T1000 (cell line): ENCODE results near the gene C10orf105.

Experiments used
- DNase-seq: peaks from one replicate; lab custom pipeline; 2025; ENCODE audit warnings: mixed read lengths; lab: John Stamatoyannopoulos, UW

The C10orf105 gene

GRCh38 chr10:71751515-71752224, 32.1 kb upstream of the C10orf105 start:
- no peak for DNase-seq

GRCh38 chr10:71750986-71751385, 31.4 kb upstream of the C10orf105 start:
- no peak for DNase-seq

GRCh38 chr10:71750124-71750841, 30.7 kb upstream of the C10orf105 start:
- DNase-seq = no peak

- DNase-seq = no peak
These were observed 29.8 kb upstream of the C10orf105 start for GRCh38 chr10:71749396-71749795.

GRCh38 chr10:71748671-71749191, 29.2 kb upstream of the C10orf105 start:
- DNase-seq = no peak

- no peak for DNase-seq
These were observed 28.3 kb upstream of the C10orf105 start for GRCh38 chr10:71747551-71748523.

- no peak for DNase-seq
These were observed 27.5 kb upstream of the C10orf105 start for GRCh38 chr10:71747039-71747531.

GRCh38 chr10:71746344-71747037, 26.9 kb upstream of the C10orf105 start:
- no peak for DNase-seq

- DNase-seq = no peak
These were observed 26.2 kb upstream of the C10orf105 start for GRCh38 chr10:71745664-71746250.

GRCh38 chr10:71744897-71745663, 25.5 kb upstream of the C10orf105 start:
- DNase-seq = no peak

- DNase-seq = no peak
These were observed 24.3 kb upstream of the C10orf105 start for GRCh38 chr10:71743866-71744265.

GRCh38 chr10:71743089-71743838, 23.7 kb upstream of the C10orf105 start:
- DNase-seq = no peak

GRCh38 chr10:71742301-71743088, 22.9 kb upstream of the C10orf105 start:
- DNase-seq = no peak

GRCh38 chr10:71741671-71742070, 22.1 kb upstream of the C10orf105 start:
- no peak for DNase-seq

- no peak for DNase-seq
These were observed 21.5 kb upstream of the C10orf105 start for GRCh38 chr10:71741029-71741428.

- no peak for DNase-seq
These were observed 20.6 kb upstream of the C10orf105 start for GRCh38 chr10:71740069-71740653.

GRCh38 chr10:71739358-71739900, 19.9 kb upstream of the C10orf105 start:
- DNase-seq = no peak

- no peak for DNase-seq
These were observed 18.2 kb upstream of the C10orf105 start for GRCh38 chr10:71737834-71738197.
